ENCODE data around the gene TF.

DNA sequence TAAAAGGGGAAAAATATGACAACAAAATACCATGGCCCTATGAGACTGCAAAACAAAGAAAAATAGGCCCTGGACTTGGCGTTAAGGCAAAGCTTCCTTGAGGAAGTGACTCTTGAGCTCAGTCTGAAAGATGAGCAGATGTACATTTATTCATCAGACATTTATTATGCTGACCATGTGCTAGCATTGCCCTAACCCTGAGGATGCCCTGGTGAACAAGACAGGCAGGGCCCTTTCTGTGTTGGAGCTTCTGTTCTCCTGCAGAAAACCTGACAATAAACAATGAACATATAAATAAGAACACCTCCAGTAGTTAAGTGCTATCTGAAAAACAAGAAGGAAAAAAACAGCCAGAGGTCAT is 12.4 kb downstream of the TF start:
- TF ChIP-seq ZNF274 (IDR thresholded peaks at IDR 0.05; ENCODE audit: low read depth, low read length) = no peak
- no peak for TF ChIP-seq SUZ12 (IDR thresholded peaks at IDR 0.05; ENCODE audit: extremely low read depth, insufficient read depth, insufficient read length)
- no peak for TF ChIP-seq YY1 (IDR thresholded peaks at IDR 0.05; ENCODE audit: insufficient read depth, insufficient read length)
